Adrenal gland (tissue), 5 donors: ENCODE results near the gene IGF2.

Experiments
- POLR2A ChIP-seq, 2 donors: fragments of 450-650 bp; IDR thresholded peaks; one replicate each; pipeline ENCODE4 v1.6.1; 2017; ENCODE audit warnings: antibody characterized with exemption in 2 of 2, mild to moderate bottlenecking in 2 of 2, moderate library complexity in 1 of 2
- TF ChIP-seq, protein P1 (sequence below), 6 experiments: fragments of 450-650 bp in 4 of 6; fragments of 200-600 bp in 2 of 6; sonication (generic) in 1 of 6; IDR thresholded peaks; 1 replicate in 5 of 6; 2 replicates in 1 of 6; pipeline versions ENCODE4 v1.5.1 to v1.8.0; 2016 to 2021; ENCODE audit warnings: antibody characterized with exemption in 6 of 6, mild to moderate bottlenecking in 2 of 6, moderate library complexity in 1 of 6
- donor health status: DM: no; HTN: no; CAD: no.

DNA sequence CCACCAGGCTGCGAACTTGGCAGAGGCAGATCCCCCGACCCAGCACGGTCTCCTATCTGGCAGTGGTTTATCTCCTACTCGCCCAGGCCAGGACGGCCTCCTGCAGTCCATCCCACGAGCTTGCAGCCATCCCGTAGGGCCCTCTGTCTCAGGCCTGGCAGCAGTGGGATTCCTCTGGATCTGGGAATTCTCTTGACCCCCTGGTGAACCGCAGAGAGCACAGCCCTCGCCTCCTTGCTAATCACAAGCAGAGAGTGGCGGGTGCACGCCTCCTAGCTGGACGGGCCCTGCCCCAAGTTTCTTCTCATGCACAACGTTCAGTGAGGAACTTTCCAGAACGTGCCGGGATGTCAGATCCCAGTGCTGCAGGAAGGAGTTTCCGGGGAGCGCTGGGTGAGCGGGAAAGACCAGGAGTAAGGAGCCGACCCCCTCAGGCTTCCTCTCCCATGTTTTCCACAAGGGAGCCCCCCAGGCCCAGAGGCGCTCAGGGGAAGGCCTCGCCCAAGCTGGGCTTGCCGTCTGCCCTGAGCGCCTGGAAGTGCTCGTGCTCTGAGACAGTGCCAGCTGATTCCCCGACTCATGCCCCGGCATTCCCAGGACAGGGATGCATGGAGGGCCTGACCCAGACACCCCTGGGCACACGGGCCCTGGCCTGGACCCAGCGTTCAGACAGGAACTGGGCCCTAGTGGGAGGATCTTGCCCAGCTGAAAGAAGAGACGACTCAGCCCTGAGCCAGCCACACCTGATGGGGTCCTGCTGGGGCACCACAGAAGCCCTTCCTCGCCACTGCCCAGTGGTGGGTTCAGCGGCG, 24.6 kb downstream of the IGF2 start:
- TF ChIP-seq POLR2A (IDR thresholded peaks at IDR 0.05), result no peak
- TF ChIP-seq, protein P1, sequence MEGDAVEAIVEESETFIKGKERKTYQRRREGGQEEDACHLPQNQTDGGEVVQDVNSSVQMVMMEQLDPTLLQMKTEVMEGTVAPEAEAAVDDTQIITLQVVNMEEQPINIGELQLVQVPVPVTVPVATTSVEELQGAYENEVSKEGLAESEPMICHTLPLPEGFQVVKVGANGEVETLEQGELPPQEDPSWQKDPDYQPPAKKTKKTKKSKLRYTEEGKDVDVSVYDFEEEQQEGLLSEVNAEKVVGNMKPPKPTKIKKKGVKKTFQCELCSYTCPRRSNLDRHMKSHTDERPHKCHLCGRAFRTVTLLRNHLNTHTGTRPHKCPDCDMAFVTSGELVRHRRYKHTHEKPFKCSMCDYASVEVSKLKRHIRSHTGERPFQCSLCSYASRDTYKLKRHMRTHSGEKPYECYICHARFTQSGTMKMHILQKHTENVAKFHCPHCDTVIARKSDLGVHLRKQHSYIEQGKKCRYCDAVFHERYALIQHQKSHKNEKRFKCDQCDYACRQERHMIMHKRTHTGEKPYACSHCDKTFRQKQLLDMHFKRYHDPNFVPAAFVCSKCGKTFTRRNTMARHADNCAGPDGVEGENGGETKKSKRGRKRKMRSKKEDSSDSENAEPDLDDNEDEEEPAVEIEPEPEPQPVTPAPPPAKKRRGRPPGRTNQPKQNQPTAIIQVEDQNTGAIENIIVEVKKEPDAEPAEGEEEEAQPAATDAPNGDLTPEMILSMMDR (IDR thresholded peaks at IDR 0.05), result no peak
